Frontal cortex (tissue), 4 donors: ENCODE data around the gene MYH16. TPM values are rescaled to one million over a fixed set of nuclear protein-coding genes. Genes with fewer than 3 reads are reported as not detected.
"Not testable (repeated sequence)": the region's sequence is repeated elsewhere in the genome, so short reads cannot be mapped to it uniquely, and the experiment has no call there.

ENCODE experiments used
- DNase-seq, 2 donors: peaks; one replicate each; pipeline ENCODE4 v3.0.0; 2012; ENCODE audit warnings: low spot score in 2 of 2
- FAIRE-seq: peaks from 2 replicates; lab custom pipeline; 2012; peaks lifted over from hg19 to GRCh38; lab: Jason Lieb, UNC
- total RNA-seq: library from RNA; depleted of rRNA; stranded (reverse); fragments of >200 nt; gene quantifications from one replicate; pipeline ENCODE4 v1.2.3, GENCODE V29; 2014
- donor health status: control.
- donor health status: control.
- donor health status: control.

Gene MYH16
- total RNA-seq, 1 donor from 2014 or later = not detected

GRCh38 chr7:99330314-99330961 lies 57.8 kb downstream of the MYH16 start:
- FAIRE-seq, DNase-seq: not testable (repeated sequence)

GRCh38 chr7:99331002-99331401 lies 58.4 kb downstream of the MYH16 start:
- FAIRE-seq = no peak
- DNase-seq = no peak

DNA sequence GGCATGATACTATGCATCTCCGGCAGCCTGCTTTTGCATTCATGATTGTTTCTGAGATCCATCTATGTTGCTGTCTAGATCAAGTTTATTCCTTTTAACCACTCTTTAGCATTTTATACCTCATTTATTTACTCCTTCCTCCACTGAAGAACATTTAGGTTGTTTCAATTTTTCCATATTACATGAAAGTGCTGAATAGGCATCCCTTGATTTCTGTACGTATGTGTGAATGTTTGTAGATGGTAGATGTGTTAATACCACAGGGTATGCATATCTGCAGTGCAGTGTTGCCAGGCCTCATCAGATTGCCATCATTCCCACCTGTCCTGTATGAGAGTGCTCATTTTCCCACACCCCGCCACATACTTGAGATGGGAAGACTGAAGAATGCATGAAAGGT lies 67.0 kb downstream of the MYH16 start:
- FAIRE-seq (no peak), DNase-seq (no peak)

DNA sequence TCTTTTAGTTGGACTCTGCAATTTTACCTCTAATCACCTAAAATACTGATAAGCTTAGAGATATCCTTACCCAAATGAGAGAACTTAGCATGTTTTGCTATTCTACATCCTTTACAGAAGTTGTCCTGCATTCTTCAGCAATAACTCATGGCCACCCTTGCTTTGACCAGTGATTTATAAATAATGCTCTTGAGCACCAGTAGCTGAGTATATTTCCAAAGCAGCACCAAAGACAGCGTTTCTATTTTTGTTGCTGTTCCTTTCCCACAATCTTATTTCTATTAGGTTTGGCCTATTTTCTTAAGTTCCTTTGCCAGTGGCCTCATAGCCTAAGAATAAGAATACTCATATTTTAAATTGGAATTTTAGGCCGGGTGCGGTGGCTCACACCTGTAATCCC lies 68.0 kb downstream of the MYH16 start:
- DNase-seq = no peak
- no peak for FAIRE-seq

GRCh38 chr7:99344061-99344647 lies 71.5 kb downstream of the MYH16 start:
- no peak for FAIRE-seq
- no peak for DNase-seq

DNA sequence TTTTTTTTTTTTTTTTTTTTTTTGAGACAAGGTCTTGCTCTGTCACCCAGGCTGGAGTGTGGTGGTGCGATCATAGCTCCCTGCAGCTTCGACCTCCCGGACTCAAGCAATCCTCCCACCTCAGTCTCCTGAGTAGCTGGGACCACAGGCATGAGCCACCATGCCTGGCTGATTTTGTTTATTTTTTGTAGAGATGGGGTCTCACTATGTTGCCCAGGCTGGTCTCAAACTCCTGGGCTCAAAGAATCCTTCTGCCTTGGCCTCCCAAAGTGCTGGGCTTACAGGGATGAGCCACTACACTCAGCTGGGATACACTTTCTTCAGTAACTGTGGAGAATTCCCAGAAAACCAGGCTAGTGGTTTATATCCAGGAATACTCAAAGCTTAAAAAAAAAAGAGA lies 78.0 kb downstream of the MYH16 start:
- not testable (repeated sequence) for FAIRE-seq

GRCh38 chr7:99352247-99352646 lies 79.6 kb downstream of the MYH16 start:
- FAIRE-seq = no peak
- DNase-seq = no peak

More for the DNA sequence above, 78.0 kb downstream of the MYH16 start:
- not testable (repeated sequence) for DNase-seq

DNA sequence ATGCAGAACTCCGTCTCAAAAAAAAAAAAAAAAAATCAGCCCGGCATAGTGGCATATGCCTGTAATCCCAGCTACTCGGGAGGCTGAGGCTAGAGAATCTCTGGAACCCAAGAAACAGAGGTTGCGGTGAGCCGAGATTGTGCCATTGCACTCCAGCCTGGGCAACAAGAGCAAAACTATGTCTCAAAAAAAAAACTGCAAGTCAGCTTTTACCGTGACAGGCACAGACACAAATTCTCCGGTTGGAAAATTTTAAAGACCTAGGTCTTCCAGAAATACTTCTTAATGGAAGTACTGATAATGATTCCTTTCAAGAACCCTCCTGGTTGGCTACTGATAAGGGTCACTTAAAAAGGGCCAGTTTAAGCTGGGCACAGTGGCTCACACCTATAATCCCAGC lies 82.5 kb downstream of the MYH16 start:
- no peak for FAIRE-seq
- no peak for DNase-seq

GRCh38 chr7:99357701-99358490 lies 85.3 kb downstream of the MYH16 start:
- FAIRE-seq = no peak

GRCh38 chr7:99358521-99358920 lies 85.9 kb downstream of the MYH16 start:
- not testable (repeated sequence) for DNase-seq, FAIRE-seq

More at GRCh38 chr7:99357701-99358490, 85.3 kb downstream of the MYH16 start:
- DNase-seq = no peak

GRCh38 chr7:99359465-99360154 lies 87.0 kb downstream of the MYH16 start:
- DNase-seq (no peak), FAIRE-seq (no peak)

Other genes with a start within 250 kb of the MYH16 start
- gene SMURF1, start 128.7 kb upstream of the MYH16 start, total RNA-seq = 23.2 TPM
- gene KPNA7, start 64.7 kb upstream of the MYH16 start, total RNA-seq = not detected
- gene ARPC1A, start 53.1 kb downstream of the MYH16 start, total RNA-seq = 101 TPM
- 15.1 TPM for gene ARPC1B, start 101.9 kb downstream of the MYH16 start, total RNA-seq
- gene PDAP1, start 135.8 kb downstream of the MYH16 start, total RNA-seq = 15.1 TPM
- gene BUD31, start 136.1 kb downstream of the MYH16 start, total RNA-seq = 68.5 TPM
- 5.7 TPM for gene PTCD1, start 166.0 kb downstream of the MYH16 start, total RNA-seq
- gene CPSF4, start 166.1 kb downstream of the MYH16 start, total RNA-seq = 19.6 TPM
- 350 TPM for gene ATP5MF, start 193.3 kb downstream of the MYH16 start, total RNA-seq
- 20.8 TPM for gene ZNF789, start 200.1 kb downstream of the MYH16 start, total RNA-seq
- 43.2 TPM for gene ZNF394, start 227.4 kb downstream of the MYH16 start, total RNA-seq
- gene ZKSCAN5, start 231.8 kb downstream of the MYH16 start, total RNA-seq = 20.4 TPM